Measurements from ENCODE around the gene ATP2C1.
"Not testable (repeated sequence)": the region's sequence is repeated elsewhere in the genome, so short reads cannot be mapped to it uniquely, and the experiment has no call there.

The ATP2C1 gene, protein sequence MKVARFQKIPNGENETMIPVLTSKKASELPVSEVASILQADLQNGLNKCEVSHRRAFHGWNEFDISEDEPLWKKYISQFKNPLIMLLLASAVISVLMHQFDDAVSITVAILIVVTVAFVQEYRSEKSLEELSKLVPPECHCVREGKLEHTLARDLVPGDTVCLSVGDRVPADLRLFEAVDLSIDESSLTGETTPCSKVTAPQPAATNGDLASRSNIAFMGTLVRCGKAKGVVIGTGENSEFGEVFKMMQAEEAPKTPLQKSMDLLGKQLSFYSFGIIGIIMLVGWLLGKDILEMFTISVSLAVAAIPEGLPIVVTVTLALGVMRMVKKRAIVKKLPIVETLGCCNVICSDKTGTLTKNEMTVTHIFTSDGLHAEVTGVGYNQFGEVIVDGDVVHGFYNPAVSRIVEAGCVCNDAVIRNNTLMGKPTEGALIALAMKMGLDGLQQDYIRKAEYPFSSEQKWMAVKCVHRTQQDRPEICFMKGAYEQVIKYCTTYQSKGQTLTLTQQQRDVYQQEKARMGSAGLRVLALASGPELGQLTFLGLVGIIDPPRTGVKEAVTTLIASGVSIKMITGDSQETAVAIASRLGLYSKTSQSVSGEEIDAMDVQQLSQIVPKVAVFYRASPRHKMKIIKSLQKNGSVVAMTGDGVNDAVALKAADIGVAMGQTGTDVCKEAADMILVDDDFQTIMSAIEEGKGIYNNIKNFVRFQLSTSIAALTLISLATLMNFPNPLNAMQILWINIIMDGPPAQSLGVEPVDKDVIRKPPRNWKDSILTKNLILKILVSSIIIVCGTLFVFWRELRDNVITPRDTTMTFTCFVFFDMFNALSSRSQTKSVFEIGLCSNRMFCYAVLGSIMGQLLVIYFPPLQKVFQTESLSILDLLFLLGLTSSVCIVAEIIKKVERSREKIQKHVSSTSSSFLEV

DNA sequence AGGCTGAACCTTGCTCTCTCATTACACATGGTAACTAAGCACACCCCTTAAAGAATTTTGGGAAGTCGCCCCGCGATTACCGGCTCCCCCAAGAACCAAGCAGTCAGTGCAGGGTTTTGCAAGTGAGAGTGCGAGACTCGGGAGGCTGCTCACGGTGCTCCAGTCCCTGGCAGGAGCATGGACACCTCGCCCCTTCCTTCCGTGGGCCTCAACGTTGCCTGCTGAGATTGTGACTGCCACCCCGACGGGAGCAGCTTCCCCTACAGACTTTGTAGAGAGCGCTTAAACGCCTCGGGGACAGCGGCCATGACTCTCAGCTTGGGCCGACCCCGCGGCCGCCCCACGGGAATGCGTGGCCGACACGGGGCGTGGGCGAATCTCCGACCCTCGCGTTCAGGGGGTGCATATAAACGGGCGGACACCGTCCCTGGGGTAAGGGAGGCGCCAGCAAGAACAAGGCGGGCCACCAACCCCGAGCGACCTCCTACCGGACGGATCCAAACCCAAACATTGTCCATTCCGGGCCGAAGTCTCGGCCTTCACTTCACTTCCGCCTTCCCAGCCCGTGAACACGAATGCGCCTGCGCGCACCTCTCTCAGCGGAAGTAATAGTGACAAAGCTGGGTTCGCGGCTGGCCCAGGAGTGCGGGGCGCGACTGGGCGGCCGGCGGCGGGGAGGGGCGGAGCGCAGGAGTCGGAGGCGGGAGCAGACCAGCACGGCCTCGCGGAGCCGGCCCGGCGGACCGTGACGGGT lies at the start of gene ATP2C1:
TSS of gene ATP2C1 (plus strand) at position 709 of the 754 bp plus-strand sequence. CDS start 686 bp downstream, outside the sequence.
- DNase-seq (ENCODE audit: low spot score): peak; percentile 97

DNA sequence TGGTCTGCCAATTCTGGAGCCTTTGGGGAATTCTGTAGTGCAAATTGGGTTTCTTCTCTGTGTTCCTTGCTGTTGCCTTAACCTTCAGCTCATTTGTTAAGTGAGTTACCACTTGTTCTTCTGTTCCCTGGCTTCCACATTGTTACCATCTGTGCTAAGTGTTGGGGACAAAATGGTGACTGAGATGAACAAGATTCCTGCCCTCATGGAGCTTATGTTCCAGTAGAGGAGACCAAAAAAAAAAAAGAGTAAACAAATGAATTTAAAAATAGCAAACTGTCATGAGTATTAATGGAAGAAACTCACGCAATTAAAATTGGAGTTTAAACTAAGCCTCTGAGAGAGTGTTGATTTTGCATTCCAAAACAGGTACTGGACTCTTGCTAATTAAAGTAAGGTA lies 49.4 kb upstream of the ATP2C1 start:
- no peak for DNase-seq (ENCODE audit: low spot score)

DNA sequence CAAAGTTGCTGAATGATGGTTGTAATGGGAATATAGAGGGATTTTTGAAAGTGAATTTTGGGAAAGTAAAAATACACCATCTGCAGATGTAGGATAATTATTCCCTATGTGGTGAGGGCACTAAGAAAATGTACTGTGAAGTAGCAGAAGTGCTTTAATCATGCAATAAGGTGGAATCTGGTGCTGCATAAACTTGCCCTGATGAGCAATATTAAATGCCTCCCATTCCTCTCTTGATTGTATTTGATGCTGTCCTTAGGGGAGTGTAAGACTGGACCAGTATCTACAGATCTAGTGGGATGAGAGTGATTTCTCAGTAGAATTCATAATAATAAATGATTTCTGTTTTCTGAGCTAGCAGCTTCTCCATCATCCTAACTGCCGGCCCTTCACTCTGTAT lies 47.7 kb upstream of the ATP2C1 start:
- no peak for DNase-seq (ENCODE audit: low spot score)

DNA sequence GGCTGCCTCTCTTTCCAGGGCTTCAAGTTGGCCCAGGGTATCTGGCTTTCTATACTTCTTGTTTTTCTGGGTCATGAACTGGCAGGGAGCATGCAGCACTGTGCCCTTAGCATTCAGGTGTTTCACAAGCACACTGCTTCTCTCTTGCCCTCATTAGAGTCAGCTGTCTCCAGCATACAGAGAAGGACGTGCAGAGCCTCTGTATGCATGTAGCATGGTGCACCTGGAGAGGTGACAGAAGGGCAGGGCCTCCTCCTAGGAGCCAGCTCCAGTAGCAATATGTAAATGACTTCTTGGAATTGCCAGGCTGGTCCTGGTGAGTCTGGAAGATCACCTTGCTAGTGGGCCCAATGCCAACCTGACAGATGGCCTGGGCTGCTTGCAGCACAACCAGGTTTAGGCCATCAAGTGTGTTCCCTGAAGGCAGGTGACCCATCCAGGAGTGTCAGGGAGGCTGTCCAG lies 44.8 kb upstream of the ATP2C1 start:
- no peak for DNase-seq (ENCODE audit: low spot score)

DNA sequence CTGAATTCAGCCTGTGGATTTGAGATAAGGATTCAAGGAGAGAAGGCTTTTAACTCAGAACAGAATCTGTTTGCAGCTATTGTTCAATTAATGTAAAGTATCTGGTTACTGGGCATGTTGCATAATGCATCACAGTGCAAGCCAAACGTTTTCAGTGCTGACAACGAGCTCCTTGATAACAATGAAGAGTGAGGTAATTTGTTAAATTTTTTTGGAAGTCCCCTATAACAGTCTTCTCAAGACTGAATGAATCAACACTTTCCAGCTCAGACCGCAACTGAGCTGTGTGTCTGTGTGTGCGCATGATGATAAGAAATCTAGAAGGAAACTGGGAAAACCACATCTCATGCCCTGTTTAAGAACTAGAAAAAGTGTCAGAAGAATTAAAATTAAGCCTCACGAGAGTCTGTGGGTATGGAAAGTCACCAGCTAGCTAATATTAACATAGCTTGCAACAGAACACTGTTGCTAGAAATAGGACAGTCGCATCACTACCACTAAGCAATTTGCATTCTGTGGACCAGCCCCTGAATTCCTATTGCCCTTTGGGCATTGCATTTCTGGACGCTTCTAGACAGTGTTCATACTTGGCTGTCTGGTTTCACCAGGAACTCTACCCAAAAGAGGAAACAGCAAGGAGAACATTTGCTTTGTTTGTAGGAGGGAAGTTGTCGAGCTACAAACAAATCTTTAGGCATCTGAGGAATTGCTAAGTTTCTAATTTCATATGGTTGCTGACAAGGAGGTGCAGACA lies 43.7 kb upstream of the ATP2C1 start:
- peak; percentile 30 for DNase-seq (ENCODE audit: low spot score)

DNA sequence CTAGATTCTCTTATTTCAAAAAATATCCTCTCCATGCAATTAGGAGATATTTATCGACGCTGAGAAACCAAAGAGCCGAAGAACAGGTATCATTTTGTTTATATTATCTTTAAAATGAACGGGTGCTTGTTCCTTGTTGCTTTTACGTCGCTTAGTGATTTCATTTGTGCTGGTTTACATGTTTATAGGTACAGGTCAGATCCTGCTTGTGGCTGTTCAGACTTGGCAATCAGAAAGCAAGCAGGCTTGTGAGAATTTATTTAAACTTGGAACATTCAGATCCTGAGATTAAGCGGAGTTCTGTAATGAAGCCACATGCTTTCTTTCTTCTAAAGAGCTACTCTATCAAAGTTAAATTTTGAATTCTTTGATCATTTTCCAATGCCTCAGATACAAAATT lies 43.0 kb upstream of the ATP2C1 start:
- no peak for DNase-seq (ENCODE audit: low spot score)

DNA sequence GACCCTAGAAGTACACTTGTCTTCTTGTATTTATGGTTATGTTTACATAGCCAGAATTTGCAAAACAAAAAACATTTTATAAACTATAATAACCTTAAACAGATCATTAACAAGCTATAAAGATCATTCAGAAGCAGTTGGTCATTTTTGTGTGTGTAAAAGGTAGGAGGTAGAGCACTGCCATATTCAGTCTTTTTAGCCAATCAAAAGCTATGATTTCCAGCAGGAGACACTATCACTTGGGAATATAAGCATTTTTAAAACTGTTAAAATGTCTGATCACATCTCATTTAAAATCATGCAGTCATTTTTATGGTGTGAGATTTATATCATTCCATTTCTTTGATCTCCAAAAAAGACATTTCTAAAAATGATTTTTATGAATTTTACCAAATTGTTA lies 42.6 kb upstream of the ATP2C1 start:
- no peak for DNase-seq (ENCODE audit: low spot score)

DNA sequence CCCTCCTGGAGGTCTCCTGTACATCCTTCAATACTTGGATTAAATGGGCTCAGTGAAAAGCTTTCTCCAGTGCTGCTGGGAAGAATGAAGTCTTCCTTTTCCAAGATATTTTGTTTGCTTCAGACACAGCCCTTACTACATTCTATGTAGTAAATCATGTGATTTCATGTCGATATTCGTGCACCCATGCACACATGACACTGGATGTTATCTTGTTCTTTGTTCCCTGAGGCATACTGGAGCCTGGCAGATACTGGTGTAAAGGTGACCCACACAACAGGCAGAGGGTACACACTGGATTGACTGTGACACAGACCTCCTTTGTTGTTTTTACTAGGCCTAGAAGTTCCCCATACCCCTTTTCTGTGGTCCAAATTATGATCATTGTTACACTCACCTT lies 40.3 kb upstream of the ATP2C1 start:
- DNase-seq (ENCODE audit: low spot score): no peak

DNA sequence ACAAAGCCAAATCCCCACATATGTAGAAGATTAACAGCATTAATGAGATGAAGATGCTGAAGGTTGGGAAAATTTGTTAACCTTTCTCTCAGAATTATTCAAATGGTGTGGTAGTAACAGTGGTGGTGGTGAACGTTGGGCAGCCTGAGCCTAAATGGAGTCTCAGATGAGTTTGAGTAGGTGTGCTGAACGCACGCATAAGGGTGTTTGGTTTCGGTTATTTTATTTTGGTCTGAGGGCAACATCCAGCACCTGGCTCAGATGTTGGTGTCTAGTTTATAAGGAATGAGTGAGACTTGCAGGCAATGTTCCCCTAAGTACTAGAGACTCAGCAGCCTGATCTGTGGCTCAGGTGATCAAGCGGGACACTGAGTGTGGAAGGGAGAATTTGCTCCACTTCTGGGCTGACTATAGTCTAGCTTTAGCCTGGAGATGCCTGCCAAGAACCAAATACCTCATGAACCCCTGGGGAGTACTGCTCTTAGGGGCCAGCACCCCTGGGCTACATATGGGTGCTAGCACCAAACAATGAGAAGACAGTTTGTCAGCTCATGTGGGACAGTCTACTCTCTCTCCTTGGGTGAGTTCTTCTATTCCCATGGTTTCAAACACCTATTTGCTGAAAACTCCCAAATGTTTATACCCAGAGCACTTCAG lies 39.5 kb upstream of the ATP2C1 start:
- no peak for DNase-seq (ENCODE audit: low spot score)

DNA sequence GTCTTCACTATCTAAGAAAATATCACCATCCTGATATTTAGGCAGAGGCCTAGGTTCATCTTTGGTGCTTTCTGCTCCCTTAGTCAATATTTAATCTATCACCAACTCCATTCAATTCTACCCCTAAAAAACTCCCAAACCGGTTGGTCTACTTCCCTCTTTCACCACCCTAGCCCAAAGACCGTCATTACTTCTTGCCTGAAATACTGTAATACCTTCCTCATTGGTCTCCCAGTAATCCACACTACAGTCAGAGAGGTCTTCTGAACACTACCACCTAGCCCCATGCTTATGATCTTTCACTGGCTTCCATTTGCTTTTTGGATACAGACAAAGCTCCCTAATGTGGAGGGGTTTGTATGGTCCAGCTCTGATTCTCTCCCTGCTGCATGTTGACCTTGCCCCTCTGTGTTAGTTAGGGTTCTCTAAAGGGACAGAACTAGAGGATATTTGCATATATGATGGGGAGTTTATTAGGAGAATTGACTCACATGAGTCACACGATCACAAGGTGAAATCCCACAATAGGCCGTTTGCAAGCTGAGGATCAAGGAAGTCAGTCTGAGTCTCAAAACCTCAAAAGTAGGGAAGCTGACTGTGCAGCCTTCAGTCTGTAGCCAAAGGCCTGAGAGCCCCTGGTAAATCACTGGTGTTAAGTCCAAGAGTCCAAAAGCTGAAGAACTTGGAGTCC lies 36.4 kb upstream of the ATP2C1 start:
- DNase-seq (ENCODE audit: low spot score): no peak

DNA sequence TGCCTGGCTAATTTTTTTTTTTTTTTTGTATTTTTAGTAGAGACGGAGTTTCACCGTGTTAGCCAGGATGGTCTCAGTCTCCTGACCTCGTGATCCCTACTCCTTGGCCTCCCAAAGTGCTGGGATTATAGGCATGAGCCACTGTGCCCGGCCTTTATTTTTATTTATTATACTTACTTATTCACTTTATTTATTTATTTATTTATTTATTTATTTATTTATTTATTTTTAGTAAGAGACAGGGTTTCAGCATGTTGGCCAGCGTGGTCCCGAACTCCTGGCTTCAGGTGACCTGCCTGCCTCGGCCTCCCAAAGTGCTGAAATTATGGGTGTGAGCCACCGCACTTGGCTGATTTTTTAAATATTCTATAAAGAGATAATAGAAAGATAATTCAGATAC lies 31.8 kb upstream of the ATP2C1 start:
- not testable (repeated sequence) for DNase-seq (ENCODE audit: low spot score)

DNA sequence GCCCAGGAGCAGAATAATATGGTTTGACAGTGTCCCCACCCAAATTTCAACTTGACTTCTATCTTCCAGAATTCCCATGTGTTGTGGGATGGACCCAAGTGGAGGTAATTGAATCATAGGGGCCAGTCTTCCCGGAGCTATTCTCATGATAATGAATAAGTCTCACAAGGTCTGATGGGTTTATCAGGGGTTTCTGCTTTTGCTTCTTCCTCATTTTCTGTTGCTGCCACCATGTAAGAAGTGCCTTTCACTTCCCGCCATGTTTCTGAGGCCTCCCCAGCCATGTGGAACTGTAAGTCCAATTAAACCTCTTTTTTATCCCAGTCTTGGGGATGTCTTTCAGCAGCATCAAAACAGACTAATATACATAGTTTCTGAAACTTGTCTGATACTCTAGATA lies 28.4 kb upstream of the ATP2C1 start:
- DNase-seq (ENCODE audit: low spot score): no peak

DNA sequence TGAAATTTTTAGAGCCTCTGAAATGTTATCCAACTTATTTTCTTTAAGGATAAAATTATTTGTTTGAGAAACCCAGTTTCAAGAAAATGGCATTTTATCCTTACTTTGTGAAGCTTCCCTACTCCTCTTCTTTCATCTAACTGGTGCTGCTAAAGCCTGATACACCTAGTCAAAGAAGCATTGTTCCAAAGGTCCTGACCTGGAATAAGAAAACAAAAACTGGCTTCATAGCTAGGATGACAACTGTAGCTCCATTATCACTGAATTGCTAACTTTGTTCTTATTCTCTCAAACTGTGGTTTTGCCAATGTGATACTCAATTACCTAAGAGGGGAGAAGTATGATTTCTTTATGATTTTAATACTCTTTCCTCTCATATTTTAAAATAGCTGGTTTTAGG lies 27.6 kb upstream of the ATP2C1 start:
- DNase-seq (ENCODE audit: low spot score): no peak

DNA sequence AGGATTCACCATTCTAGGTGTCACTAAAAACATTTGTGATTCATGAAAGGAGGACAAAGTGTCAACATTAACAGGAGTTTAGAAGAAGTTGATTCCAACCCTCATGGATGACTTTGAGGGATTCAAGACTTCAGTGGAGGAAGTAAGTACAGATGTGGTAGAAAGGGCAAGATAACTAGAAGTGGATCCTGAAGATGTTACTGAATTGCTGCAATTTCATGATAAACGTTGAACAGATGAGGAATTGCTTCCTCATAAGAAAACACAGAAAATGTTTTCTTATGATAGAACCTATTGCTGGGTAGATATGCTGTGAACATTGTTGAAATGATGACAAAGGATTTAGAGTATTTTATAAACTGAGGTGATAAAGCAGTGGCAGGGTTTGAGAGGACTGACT lies 23.5 kb upstream of the ATP2C1 start:
- DNase-seq (ENCODE audit: low spot score): no peak

DNA sequence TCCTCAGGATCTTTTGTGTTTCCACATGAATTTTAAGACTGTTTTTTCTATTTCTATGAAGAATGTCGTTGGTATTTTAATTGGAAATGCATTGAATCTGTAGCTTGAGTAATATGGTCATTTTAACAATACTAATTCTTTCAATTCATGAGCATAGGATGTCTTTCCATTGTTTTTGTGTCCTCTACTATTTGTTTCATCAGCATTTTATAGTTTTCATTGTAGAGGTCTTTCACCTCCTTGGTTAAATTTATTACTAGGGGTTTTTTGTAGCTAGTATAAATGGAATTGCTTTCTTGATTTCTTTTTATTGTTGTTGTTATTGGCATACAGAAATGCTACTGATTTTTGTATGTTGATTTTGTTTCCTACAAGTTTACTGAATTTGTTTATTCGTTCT lies 17.3 kb upstream of the ATP2C1 start:
- no peak for DNase-seq (ENCODE audit: low spot score)

DNA sequence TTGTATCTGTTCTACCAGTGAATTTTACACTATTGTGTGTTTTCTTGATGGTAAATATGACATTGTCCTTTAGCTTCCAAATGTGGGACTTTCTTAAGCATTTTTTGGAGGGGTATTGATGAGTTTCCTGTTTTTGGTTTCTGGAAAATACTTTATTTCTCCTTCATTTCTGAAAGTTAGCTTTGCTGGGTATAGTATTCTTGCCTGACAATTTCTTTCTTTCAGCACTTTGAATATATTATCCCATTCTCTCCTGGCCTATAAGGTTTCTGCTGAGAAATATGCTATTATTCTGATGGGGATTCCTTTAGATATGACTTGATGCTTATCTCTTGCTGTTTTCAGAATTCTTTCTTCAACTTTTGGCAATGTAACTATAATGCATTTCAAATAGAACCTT lies 15.4 kb upstream of the ATP2C1 start:
- no peak for DNase-seq (ENCODE audit: low spot score)

DNA sequence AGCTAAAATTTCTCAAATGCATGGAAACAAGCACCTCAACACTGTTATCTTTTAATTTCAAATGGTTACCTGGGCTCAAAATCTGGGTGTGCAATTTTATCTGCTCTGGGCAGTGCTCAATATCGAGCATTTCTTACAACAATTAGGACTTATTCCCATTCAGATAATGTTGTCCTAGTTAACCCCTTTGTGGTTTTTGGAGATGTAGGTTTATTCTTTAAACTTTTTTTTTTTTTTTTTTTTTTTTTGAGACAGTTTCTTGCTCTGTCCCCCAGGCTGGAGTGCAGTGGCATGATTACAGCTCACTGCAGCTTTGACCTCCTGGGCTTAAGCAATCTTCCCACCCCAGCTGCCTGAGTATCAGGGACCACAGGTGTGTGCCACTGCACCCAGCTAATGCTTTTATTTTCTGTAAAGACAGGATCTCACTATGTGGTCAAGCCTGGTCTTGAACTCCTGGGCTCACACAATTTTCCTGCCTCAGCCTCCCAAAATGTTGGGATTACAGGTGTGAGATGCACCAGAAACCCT lies 4.4 kb upstream of the ATP2C1 start:
- DNase-seq (ENCODE audit: low spot score): no peak

DNA sequence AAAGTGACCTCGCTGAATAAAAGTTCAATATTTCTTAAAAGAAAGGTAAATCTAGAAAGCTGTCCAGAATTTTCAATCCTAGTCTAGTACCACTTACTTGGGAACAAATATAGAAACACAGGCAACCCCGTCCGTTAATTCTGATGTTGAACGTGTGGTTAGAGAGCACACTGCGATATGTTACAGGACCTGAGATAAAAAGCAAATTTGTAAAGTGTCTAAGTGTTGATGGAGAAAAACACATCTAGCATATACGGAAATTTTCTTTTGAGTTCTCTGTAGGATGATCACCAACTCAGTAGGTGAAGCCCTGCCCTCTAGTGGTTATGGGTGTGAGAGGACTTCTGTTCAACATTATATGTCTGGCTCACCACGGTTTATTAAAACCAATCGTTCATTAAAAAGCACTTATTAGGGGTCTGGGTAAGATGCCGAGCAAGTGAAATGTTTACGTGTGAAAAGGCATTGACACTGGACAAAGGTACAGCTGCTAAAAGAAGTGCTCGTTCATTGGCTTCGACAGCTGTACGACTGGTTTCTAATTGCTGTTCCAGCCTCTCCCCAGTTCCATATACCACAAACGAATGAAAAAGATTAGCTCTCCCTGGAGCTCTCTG lies 1.0 kb upstream of the ATP2C1 start:
- peak; percentile 69 for DNase-seq (ENCODE audit: low spot score)

DNA sequence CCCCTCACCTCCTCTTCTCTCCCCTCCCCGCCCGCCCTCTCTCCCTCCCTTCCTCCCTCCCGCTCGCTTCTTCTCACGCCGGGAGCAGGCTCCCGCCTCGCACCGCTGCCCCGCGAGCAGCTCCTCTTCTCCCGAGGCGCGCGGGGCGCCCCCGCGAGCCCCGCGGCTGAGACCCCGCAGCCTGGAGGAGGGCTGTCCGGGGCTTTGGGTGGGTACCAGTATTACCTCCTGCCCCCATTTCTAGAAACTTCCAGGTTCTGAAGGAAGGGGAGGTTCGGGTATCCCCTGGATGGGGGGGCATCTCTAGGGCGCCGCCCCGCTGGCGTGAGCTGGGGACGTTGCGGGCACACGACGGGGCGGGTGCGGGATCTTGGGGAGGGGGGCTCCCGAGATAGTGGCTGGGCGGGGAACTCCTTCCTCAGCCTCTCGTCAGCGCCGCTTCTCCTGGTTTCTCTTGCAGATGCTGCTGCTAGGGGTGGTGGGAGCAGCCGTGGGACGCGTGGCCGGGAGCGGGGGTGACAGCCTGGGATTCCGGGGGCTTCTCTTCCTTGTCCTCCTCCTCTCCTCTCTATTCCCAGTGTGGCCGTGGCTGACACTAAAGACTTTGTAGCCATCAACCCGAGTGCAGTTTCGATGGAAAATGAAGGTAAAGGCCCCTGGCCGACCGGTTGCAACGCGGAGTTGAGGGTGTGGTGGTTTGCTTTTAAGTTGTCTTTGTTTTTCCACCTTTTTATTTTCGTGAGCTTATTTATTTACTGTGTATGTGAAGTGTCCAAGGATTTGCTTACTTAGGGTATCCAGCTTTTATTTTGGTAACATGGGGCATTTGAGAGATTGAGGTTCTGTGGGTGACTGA lies 474 bp downstream of the ATP2C1 start:
- peak; percentile 43 for DNase-seq (ENCODE audit: low spot score)

Data from AG20443 (cell line).